Mucosa of descending colon (tissue), 3 donors: ENCODE data around the gene RHCG. TPM values are rescaled to one million over a fixed set of nuclear protein-coding genes. Genes with fewer than 3 reads are reported as not detected.

Experiments
- ATAC-seq: fragments of 200-7000 bp; cut with Tn5 transposase; one replicate; pipeline ENCODE4 v1.9.1; 2020; ENCODE audit warnings: mild to moderate bottlenecking, moderate library complexity
- DNase-seq, 3 donors: peaks; one replicate each; pipeline ENCODE4 v3.0.0-alpha.2; 2020
- H3K36me3 ChIP-seq: fragments of 200-600 bp; one replicate; pipeline ENCODE4 v1.8.0; 2021; ENCODE audit warnings: low read depth, mild to moderate bottlenecking
- H3K4me1 ChIP-seq: fragments of 200-600 bp; one replicate; pipeline ENCODE4 v1.8.0; 2021; ENCODE audit warnings: low read depth, mild to moderate bottlenecking
- H3K4me3 ChIP-seq: fragments of 200-600 bp; one replicate; pipeline ENCODE4 v1.8.0; 2021; ENCODE audit warnings: mild to moderate bottlenecking
- H3K9me3 ChIP-seq: fragments of 200-600 bp; one replicate; pipeline ENCODE4 v1.8.0; 2021; ENCODE audit warnings: mild to moderate bottlenecking
- CTCF ChIP-seq: fragments of 200-600 bp; IDR thresholded peaks from one replicate; pipeline ENCODE4 v1.8.0; 2022; ENCODE audit warnings: antibody characterized with exemption, mild to moderate bottlenecking
- intact Hi-C, 2 donors: fragments of 100-400 bp; cut with DNase I in 1 of 2; cut with micrococcal nuclease in 1 of 2; formaldehyde crosslinking; loops; one replicate each; pipeline versions ENCODE4 v1.11.0 to v1.11.1; 2022; cut with DNase I, micrococcal nuclease
- total RNA-seq, 3 donors: library from RNA; stranded (reverse); fragmentation: NEBNext Ultra II Directional in 2 of 3; extraction: Animal tissue kit (Norgen Biotek cat#: 25700) in 2 of 3; gene quantifications; one replicate each; pipeline versions ENCODE4 v1.2.1 to v1.2.4, GENCODE V29; 2021 to 2023
- donor health status: DM: no; HTN: no; CAD: no; lungs with moderate emphysema.
- donor health status: DM: no; HTN: no; CAD: no.
- donor health status: DM: no; HTN: yes; CAD: no.

The RHCG gene
- total RNA-seq, 3 donors from 2014 or later, result 0.98 TPM; not detected in 2

- DNase-seq, result no peak
- Histone ChIP-seq H3K4me3 (no peak overlapping the region), H3K36me3 (no peaks in the 10 kb centered on the region), H3K9me3 (peaks cover 7% of the 10 kb centered on the region), H3K4me1 (no peaks in the 10 kb centered on the region)
- ATAC-seq, result no peak
- TF ChIP-seq CTCF, result no peak
- intact Hi-C loops, result no loop called here
These were observed 44.0 kb downstream of the RHCG start for GRCh38 chr15:89452330-89452836.

- TF ChIP-seq CTCF, result no peak
- intact Hi-C loops, result no loop called here
- Histone ChIP-seq H3K36me3 (no peaks in the 10 kb centered on the region), H3K4me1 (no peaks in the 10 kb centered on the region), H3K4me3 (no peak overlapping the region), H3K9me3 (peaks cover 2% of the 10 kb centered on the region)
- DNase-seq (no peak), ATAC-seq (no peak)
These were observed 44.5 kb downstream of the RHCG start for GRCh38 chr15:89451846-89452245.

- H3K4me3 ChIP-seq, result no peak overlapping the region
- no peak for ATAC-seq
- H3K36me3 ChIP-seq, result no peaks in the 10 kb centered on the region
- no peaks in the 10 kb centered on the region for H3K4me1 ChIP-seq
- DNase-seq, result no peak
- intact Hi-C loops, result no loop called here
- no peaks in the 10 kb centered on the region for H3K9me3 ChIP-seq
- TF ChIP-seq CTCF, result no peak
These were observed 46.0 kb downstream of the RHCG start for GRCh38 chr15:89450076-89451006.

GRCh38 chr15:89448825-89449224 is 47.6 kb downstream of the RHCG start:
- Histone ChIP-seq H3K4me1 (no peaks in the 10 kb centered on the region), H3K4me3 (no peak overlapping the region), H3K36me3 (no peaks in the 10 kb centered on the region), H3K9me3 (no peaks in the 10 kb centered on the region)
- ATAC-seq (no peak), DNase-seq (no peak)
- TF ChIP-seq CTCF, result no peak
- intact Hi-C loops, result no loop called here

- H3K4me1 ChIP-seq, result no peaks in the 10 kb centered on the region
- intact Hi-C loops, result no loop called here
- H3K9me3 ChIP-seq, result no peaks in the 10 kb centered on the region
- no peak for TF ChIP-seq CTCF
- no peak for ATAC-seq
- H3K36me3 ChIP-seq, result no peaks in the 10 kb centered on the region
- no peak for DNase-seq
- H3K4me3 ChIP-seq, result no peak overlapping the region
These were observed 48.7 kb downstream of the RHCG start for GRCh38 chr15:89447676-89448075.
